GM12878 (cell line): ENCODE data around the gene APOA5.

Experiments
- BCL3 ChIP-seq: IDR thresholded peaks from 2 replicates; pipeline ENCODE4 v1.6.1; 2011; ENCODE audit warnings: borderline replicate concordance, low read depth, mild to moderate bottlenecking, moderate library complexity, low read length; ENCODE audit not compliant: insufficient read depth, poor library complexity, severe bottlenecking
- CTCF ChIP-seq, 3 experiments: IDR thresholded peaks in 2 of 3; conservative IDR thresholded peaks in 1 of 3; 2 replicates each; pipeline ENCODE4 v1.5.1; 2011; ENCODE audit warnings: low read depth in 3 of 3, low read length in 3 of 3, mild to moderate bottlenecking in 3 of 3, control low read depth in 2 of 3, moderate library complexity in 2 of 3, inconsistent platforms in 1 of 3, mixed read lengths in 1 of 3; ENCODE audit not compliant: control insufficient read depth in 2 of 3, insufficient read depth in 1 of 3; ENCODE audit errors: extremely low read depth in 1 of 3
- MAX ChIP-seq: IDR thresholded peaks from 2 replicates; pipeline ENCODE4 v1.6.1; 2012; ENCODE audit warnings: low read depth, low read length, improper control_type of control experiment
- POLR2A ChIP-seq: IDR thresholded peaks from 2 replicates; pipeline ENCODE4 v1.6.1; 2011; ENCODE audit warnings: low read depth, mild to moderate bottlenecking, low read length
- RUNX3 ChIP-seq: IDR thresholded peaks from 2 replicates; pipeline ENCODE4 v1.6.1; 2012; ENCODE audit warnings: low read length, inconsistent platforms
- SRF ChIP-seq, 2 experiments: IDR thresholded peaks; 2 replicates each; pipeline ENCODE4 v1.6.1; 2011; ENCODE audit warnings: low read depth in 2 of 2, low read length in 2 of 2, mild to moderate bottlenecking in 1 of 2, moderate library complexity in 1 of 2
- TF ChIP-seq, protein P1 (sequence below): IDR thresholded peaks from 2 replicates; pipeline ENCODE4 v1.6.1; 2012; ENCODE audit warnings: low read length, inconsistent platforms

DNA sequence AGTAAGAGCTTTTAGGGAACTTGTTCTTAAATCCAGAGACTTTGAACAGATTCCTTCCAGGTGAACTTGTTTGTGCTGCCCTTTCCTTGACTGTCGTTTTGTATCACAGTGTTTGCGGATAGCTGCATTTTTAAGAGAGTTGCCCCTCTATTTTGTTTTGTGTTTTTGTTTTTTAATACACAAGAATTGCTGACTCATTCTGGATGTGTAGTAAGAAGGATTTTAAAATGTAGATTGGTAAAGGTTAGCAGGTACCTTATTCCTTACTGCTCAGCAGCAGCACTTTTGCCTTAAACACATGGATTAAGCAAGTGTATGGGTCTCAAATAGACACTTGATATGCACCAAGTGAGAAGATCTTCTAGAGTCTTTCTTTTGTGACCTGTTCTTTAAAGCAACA is 8.9 kb upstream of the APOA5 start:
- TF ChIP-seq RUNX3, result no peak
- TF ChIP-seq, protein P1, sequence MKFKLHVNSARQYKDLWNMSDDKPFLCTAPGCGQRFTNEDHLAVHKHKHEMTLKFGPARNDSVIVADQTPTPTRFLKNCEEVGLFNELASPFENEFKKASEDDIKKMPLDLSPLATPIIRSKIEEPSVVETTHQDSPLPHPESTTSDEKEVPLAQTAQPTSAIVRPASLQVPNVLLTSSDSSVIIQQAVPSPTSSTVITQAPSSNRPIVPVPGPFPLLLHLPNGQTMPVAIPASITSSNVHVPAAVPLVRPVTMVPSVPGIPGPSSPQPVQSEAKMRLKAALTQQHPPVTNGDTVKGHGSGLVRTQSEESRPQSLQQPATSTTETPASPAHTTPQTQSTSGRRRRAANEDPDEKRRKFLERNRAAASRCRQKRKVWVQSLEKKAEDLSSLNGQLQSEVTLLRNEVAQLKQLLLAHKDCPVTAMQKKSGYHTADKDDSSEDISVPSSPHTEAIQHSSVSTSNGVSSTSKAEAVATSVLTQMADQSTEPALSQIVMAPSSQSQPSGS, result no peak
- no peak for TF ChIP-seq SRF (IDR thresholded peaks at IDR 0.05; ENCODE audit: low read depth in 2 of 2, low read length in 2 of 2)
- TF ChIP-seq POLR2A, result no peak
- TF ChIP-seq BCL3, result no peak
- no peak for TF ChIP-seq MAX
- TF ChIP-seq CTCF (IDR thresholded peaks at IDR 0.05 in 2 of 3, conservative IDR thresholded peaks at IDR 0.05 in 1 of 3; ENCODE audit: control insufficient read depth in 2 of 3, extremely low read depth in 1 of 3, insufficient read depth in 1 of 3, low read depth in 3 of 3, low read length in 3 of 3), result no peak
